GM12878 (cell line): ENCODE results near the gene BCOR. TPM values are rescaled to one million over a fixed set of nuclear protein-coding genes. Genes with fewer than 3 reads are reported as not detected.

ENCODE experiments used
- ATAC-seq: fragments of 200-7000 bp; cut with Tn5 transposase; 3 replicates; pipeline ENCODE4 v1.9.1; 2020; ENCODE audit warnings: mild to moderate bottlenecking, moderate library complexity
- BruUV-seq: library from RNA; stranded (reverse); fragments of 400-500 nt; replicated peaks from 2 replicates; lab custom pipeline; 2021; lab: Mats Ljungman, UMichigan
- CTCF ChIA-PET: fragments of 300-600 bp; sonication (Branson Sonifier 250); formaldehyde crosslinking; extraction: SDS; loops from one replicate; lab custom pipeline; 2021; ENCODE audit warnings: inconsistent platforms; lab: Yijun Ruan, JAX
- POLR2A ChIA-PET: fragments of 350-600 bp; formaldehyde crosslinking; extraction: SDS; loops from one replicate; lab custom pipeline; 2021; ENCODE audit warnings: inconsistent platforms; lab: Charles Lee
- RAD21 ChIA-PET: fragments of 300-600 bp; sonication (Branson Sonifier 250); formaldehyde crosslinking; loops from one replicate; lab custom pipeline; 2023; ENCODE audit warnings: antibody characterized with exemption; ENCODE audit not compliant: unreplicated experiment; lab: Charles Lee
- SMC1A ChIA-PET: fragments of 300-600 bp; sonication (Branson Sonifier 250); formaldehyde crosslinking; loops from one replicate; lab custom pipeline; 2023; ENCODE audit not compliant: unreplicated experiment, uncharacterized antibody; lab: Charles Lee
- DNase-seq: peaks from one replicate; pipeline ENCODE4 v3.0.0-alpha.2; 2011; ENCODE audit warnings: low read depth, low spot score
- FAIRE-seq: peaks from 3 replicates; lab custom pipeline; 2011; peaks lifted over from hg19 to GRCh38; lab: Jason Lieb, UNC
- H2AFZ ChIP-seq: 2 replicates; pipeline ENCODE4 v1.6.0; 2011; ENCODE audit warnings: low read depth, low read length, control low read depth; ENCODE audit not compliant: control insufficient read depth
- H3K27ac ChIP-seq: 2 replicates; pipeline ENCODE4 v1.5.1; 2011; ENCODE audit warnings: control low read depth; ENCODE audit not compliant: control insufficient read depth, insufficient read depth
- H3K27me3 ChIP-seq, 2 experiments: replicated peaks in 1 of 2; 2 replicates each; pipeline versions ENCODE4 v1.6.0 to v1.6.1; 2011; ENCODE audit warnings: low read length in 1 of 2; ENCODE audit not compliant: control insufficient read depth in 2 of 2, insufficient read depth in 2 of 2
- H3K36me3 ChIP-seq, 2 experiments: 2 replicates each; pipeline ENCODE4 v1.5.1; 2011; ENCODE audit warnings: low read length in 1 of 2; ENCODE audit not compliant: control insufficient read depth in 2 of 2, insufficient read depth in 2 of 2
- H3K4me1 ChIP-seq: 2 replicates; pipeline ENCODE4 v1.6.1; 2011; ENCODE audit warnings: mild to moderate bottlenecking, low read length, moderate library complexity, mixed read lengths; ENCODE audit not compliant: control insufficient read depth, insufficient read depth
- H3K4me2 ChIP-seq: 2 replicates; pipeline ENCODE4 v1.6.0; 2011; ENCODE audit warnings: control low read depth; ENCODE audit not compliant: control insufficient read depth, insufficient read depth
- H3K4me3 ChIP-seq: fragments of 200-600 bp; sonication (generic); 2 replicates; pipeline ENCODE4 v1.5.1; 2016
- H3K79me2 ChIP-seq: 2 replicates; pipeline ENCODE4 v1.6.0; 2011; ENCODE audit warnings: low read length; ENCODE audit not compliant: control insufficient read depth, insufficient read depth
- H3K9ac ChIP-seq: 2 replicates; pipeline ENCODE4 v1.8.0; 2011; ENCODE audit warnings: low read length, control low read depth, mixed read lengths; ENCODE audit not compliant: control insufficient read depth, insufficient read depth
- H3K9me3 ChIP-seq: replicated peaks from 3 replicates; pipeline ENCODE4 v1.5.1; 2011; ENCODE audit warnings: mild to moderate bottlenecking, low read length; ENCODE audit not compliant: control insufficient read depth, insufficient read depth
- H4K20me1 ChIP-seq: 2 replicates; pipeline ENCODE4 v1.6.0; 2011; ENCODE audit not compliant: control insufficient read depth, insufficient read depth
- BHLHE40 ChIP-seq, 2 experiments: fragments of 450-650 bp in 1 of 2; IDR thresholded peaks; 2 replicates each; pipeline ENCODE4 v1.6.1; 2011 to 2017; ENCODE audit warnings: low read depth in 2 of 2, borderline replicate concordance in 1 of 2, improper control_type of control experiment in 1 of 2, low read length in 1 of 2, mild to moderate bottlenecking in 1 of 2
- EGR1 ChIP-seq, 2 experiments: IDR thresholded peaks; 1 replicate in 1 of 2; 2 replicates in 1 of 2; pipeline ENCODE4 v1.6.1; 2011 to 2012; ENCODE audit warnings: low read depth in 2 of 2, low read length in 2 of 2, borderline replicate concordance in 1 of 2, mild to moderate bottlenecking in 1 of 2, moderate library complexity in 1 of 2
- RUNX3 ChIP-seq: IDR thresholded peaks from 2 replicates; pipeline ENCODE4 v1.6.1; 2012; ENCODE audit warnings: low read length, inconsistent platforms
- WGBS: methylation state at CpG from one replicate; pipeline ENCODE4 v1.1.6; 2016; ENCODE audit warnings: low lambda C conversion rate; ENCODE audit not compliant: insufficient replicate concordance, insufficient coverage; ENCODE audit errors: missing lambda C conversion rate; 5-methylcytosine and 5-hydroxymethylcytosine counted together
- in situ Hi-C: fragments of 300-500 bp; cut with MboI; formaldehyde crosslinking; loops from 9 replicates; pipeline ENCODE4 v1.14.3; 2018; ENCODE audit warnings: mixed read lengths
- intact Hi-C: fragments of 100-400 bp; cut with micrococcal nuclease; formaldehyde crosslinking; loops from one replicate; pipeline ENCODE4 v1.14.2; 2022; ENCODE audit not compliant: unreplicated experiment
- polyA plus RNA-seq, 11 experiments: library from polyadenylated mRNA; depleted of rRNA in 4 of 11; unstranded in 6 of 11; stranded (reverse) in 5 of 11; fragments of >200 nt; fragmentation: Nextera tagmentation in 4 of 11; fragmentation: Illumina TruSeq in 1 of 11; extraction: Ambion mirVana in 4 of 11; extraction: Trizol in 1 of 11; gene quantifications; 1 replicate in 1 of 11; 2 replicates in 10 of 11; pipeline versions ENCODE4 v1.2.1 to v1.2.3, GENCODE V29; 2011 to 2016; ENCODE audit warnings: inconsistent platforms in 2 of 11, missing spikeins in 2 of 11, low read depth in 1 of 11
- total RNA-seq, 4 experiments: library from RNA; depleted of rRNA in 3 of 4; stranded (reverse); fragments of >200 nt in 3 of 4; fragmentation: Illumina TruSeq in 1 of 4; extraction: Trizol in 1 of 4; gene quantifications; 2 replicates each; pipeline versions ENCODE4 v1.2.1 to v1.2.3, GENCODE V29; 2013 to 2021
- TF ChIP-seq, protein P1 (sequence below): fragments of 450-650 bp; IDR thresholded peaks from 2 replicates; pipeline ENCODE4 v1.6.1; 2016; ENCODE audit warnings: mild to moderate bottlenecking

Gene BCOR
- total and polyA plus RNA-seq, 10 of the 15 experiments (the other 5 are each of a cell fraction or from before 2014, with no cell fraction given): 5.1 to 16.4 (median 10.1) TPM

DNA sequence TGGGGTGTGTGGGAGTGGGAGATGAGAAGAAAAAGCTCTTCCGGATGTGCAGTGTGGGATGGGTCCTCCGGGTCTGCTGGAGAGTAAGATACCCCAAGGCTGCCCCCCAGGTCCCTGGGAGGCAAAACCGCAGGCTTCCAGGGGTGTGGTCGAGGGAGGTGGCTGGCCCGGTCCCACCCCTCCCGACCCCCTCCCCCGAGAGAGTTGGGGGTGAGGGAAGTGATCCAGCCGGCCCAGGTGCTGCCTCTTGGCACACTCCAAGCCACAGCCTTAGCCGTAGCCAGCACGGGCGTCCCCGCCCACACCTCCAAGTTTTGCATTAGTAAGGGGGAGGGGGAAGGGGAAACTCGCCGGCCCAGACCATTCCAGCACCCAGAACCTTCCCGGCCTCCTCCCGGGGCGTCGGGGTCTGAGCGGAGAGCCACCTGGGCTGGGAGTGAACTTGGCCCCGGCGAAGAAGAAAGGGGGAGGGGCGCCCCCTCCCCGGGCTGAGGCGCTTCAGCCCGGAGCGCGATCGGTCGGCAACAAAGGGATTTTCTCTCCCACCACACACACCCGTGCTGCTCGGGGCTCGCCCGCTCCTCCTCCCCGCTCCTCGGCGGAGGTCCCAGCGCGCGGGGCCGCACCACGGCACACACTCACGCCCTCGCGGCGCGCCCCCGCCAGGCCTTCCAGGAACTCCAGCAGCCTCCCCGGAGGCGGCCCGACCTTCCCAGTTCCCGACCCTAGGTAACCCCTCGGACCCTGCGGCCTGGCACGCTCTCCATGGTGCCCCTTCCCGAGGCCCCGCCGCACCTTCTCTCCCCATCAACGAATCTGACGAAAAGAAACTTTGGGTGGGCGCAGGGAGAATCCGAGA lies 14.4 kb downstream of the BCOR start:
- no peak overlapping the region for H3K9ac ChIP-seq
- POLR2A ChIA-PET: no interaction called here
- no peaks in the 10 kb centered on the region for H3K27me3 ChIP-seq
- intact Hi-C loops: no loop called here
- CTCF ChIA-PET: no interaction called here
- H3K4me3 ChIP-seq: peak overlapping the region; percentile 30; the same call in 1 of the 2 replicates
- H3K27ac ChIP-seq: no peak overlapping the region
- no peak overlapping the region for H2AFZ ChIP-seq
- DNase-seq (no peak), ATAC-seq (peak; percentile 32), FAIRE-seq (no peak)
- no peaks in the 10 kb centered on the region; a peak in 2 of 4 replicates for H3K36me3 ChIP-seq
- no peaks in the 10 kb centered on the region; the same call in 2 of the 3 replicates for H3K9me3 ChIP-seq
- in situ Hi-C loops: no loop called here
- SMC1A ChIA-PET: no interaction called here
- peaks cover 13% of the 10 kb centered on the region for H4K20me1 ChIP-seq
- RAD21 ChIA-PET: no interaction called here
- TF ChIP-seq RUNX3 (0 out of 2 replicates have a peak, but pooled peaks have one; percentile 20), BHLHE40 (IDR thresholded peaks at IDR 0.05; ENCODE audit: borderline replicate concordance in 1 of 2, low read depth in 2 of 2, low read length in 1 of 2) (0 out of 4 replicates have a peak, but pooled peaks of 1 of the 2 experiments have one; percentile 11), EGR1 (IDR thresholded peaks at IDR 0.05; ENCODE audit: borderline replicate concordance in 1 of 2, low read depth in 2 of 2, low read length in 2 of 2) (peak in 1 of 2 experiments; percentile 18; a peak in 1 of 3 replicates)
- TF ChIP-seq, protein P1, sequence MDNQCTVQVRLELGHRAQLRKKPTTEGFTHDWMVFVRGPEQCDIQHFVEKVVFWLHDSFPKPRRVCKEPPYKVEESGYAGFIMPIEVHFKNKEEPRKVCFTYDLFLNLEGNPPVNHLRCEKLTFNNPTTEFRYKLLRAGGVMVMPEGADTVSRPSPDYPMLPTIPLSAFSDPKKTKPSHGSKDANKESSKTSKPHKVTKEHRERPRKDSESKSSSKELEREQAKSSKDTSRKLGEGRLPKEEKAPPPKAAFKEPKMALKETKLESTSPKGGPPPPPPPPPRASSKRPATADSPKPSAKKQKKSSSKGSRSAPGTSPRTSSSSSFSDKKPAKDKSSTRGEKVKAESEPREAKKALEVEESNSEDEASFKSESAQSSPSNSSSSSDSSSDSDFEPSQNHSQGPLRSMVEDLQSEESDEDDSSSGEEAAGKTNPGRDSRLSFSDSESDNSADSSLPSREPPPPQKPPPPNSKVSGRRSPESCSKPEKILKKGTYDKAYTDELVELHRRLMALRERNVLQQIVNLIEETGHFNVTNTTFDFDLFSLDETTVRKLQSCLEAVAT: no peak
- TF ChIP-seq, all 136 proteins: peak for 3
- 58% methylated on average over 56 of the region's 61 CpGs for WGBS
- H3K4me2 ChIP-seq: 0 out of 2 replicates have a peak overlapping the region, but pooled peaks have one; percentile 39
- H3K79me2 ChIP-seq: peaks cover 3% of the 10 kb centered on the region
- no peaks in the 10 kb centered on the region for H3K4me1 ChIP-seq
- no TSS peak for BruUV-seq
